Cardiac muscle cell (in vitro differentiated cells and primary cell): ENCODE results near the gene OR56A1. TPM values are rescaled to one million over a fixed set of nuclear protein-coding genes. Genes with fewer than 3 reads are reported as not detected.

ENCODE experiments used
- DNase-seq, 2 donors: peaks; one replicate each; pipeline versions ENCODE4 v3.0.0 to v3.0.0-alpha.2; 2010 to 2017; ENCODE audit warnings: low read depth in 1 of 2, low spot score in 1 of 2
- H3K27ac ChIP-seq: fragments of 200-600 bp; sonication (generic); 2 replicates; pipeline ENCODE4 v1.5.1; 2016
- H3K27me3 ChIP-seq: fragments of 200-600 bp; sonication (generic); 2 replicates; pipeline ENCODE4 v1.6.0; 2016; ENCODE audit warnings: control low read depth
- H3K36me3 ChIP-seq: fragments of 200-600 bp; sonication (generic); 2 replicates; pipeline ENCODE4 v1.5.1; 2016; ENCODE audit warnings: control low read depth
- H3K4me1 ChIP-seq: fragments of 200-600 bp; sonication (generic); 2 replicates; pipeline ENCODE4 v1.8.1; 2017; ENCODE audit warnings: low read depth, mild to moderate bottlenecking, mixed run types
- H3K4me3 ChIP-seq: fragments of 200-600 bp; sonication (generic); 2 replicates; pipeline ENCODE4 v1.5.1; 2016; ENCODE audit warnings: mild to moderate bottlenecking
- H3K9me3 ChIP-seq: fragments of 200-600 bp; sonication (generic); 2 replicates; pipeline ENCODE4 v1.5.1; 2017; ENCODE audit warnings: low read depth, mild to moderate bottlenecking, control low read depth
- polyA plus RNA-seq: library from polyadenylated mRNA; unstranded; fragments of >200 nt; fragmentation: Nextera tagmentation; extraction: Ambion mirVana; gene quantifications from 2 replicates; pipeline ENCODE4 v1.2.1, GENCODE V29; 2016
- total RNA-seq: library from RNA; depleted of rRNA; stranded (reverse); fragments of >200 nt; gene quantifications from 2 replicates; pipeline ENCODE4 v1.2.3, GENCODE V29; 2016
- TF ChIP-seq, protein P1 (sequence below): IDR thresholded peaks from 2 replicates; pipeline ENCODE4 v1.5.1; 2012; ENCODE audit warnings: low read depth, mild to moderate bottlenecking, low read length

The OR56A1 gene
- total and polyA plus RNA-seq, 2 experiments from 2014 or later, result 0.18 TPM; not detected in 1

GRCh38 chr11:6025056-6025455, 5.5 kb downstream of the OR56A1 start:
- Histone ChIP-seq H3K9me3 (no peaks in the 10 kb centered on the region), H3K4me3 (no peak overlapping the region), H3K27ac (no peak overlapping the region), H3K36me3 (no peaks in the 10 kb centered on the region), H3K4me1 (peaks cover 2% of the 10 kb centered on the region), H3K27me3 (no peaks in the 10 kb centered on the region)
- TF ChIP-seq, protein P1, sequence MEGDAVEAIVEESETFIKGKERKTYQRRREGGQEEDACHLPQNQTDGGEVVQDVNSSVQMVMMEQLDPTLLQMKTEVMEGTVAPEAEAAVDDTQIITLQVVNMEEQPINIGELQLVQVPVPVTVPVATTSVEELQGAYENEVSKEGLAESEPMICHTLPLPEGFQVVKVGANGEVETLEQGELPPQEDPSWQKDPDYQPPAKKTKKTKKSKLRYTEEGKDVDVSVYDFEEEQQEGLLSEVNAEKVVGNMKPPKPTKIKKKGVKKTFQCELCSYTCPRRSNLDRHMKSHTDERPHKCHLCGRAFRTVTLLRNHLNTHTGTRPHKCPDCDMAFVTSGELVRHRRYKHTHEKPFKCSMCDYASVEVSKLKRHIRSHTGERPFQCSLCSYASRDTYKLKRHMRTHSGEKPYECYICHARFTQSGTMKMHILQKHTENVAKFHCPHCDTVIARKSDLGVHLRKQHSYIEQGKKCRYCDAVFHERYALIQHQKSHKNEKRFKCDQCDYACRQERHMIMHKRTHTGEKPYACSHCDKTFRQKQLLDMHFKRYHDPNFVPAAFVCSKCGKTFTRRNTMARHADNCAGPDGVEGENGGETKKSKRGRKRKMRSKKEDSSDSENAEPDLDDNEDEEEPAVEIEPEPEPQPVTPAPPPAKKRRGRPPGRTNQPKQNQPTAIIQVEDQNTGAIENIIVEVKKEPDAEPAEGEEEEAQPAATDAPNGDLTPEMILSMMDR, result no peak
- no peak for DNase-seq

GRCh38 chr11:6022956-6023355, 7.6 kb downstream of the OR56A1 start:
- H3K4me3 ChIP-seq, result no peak overlapping the region
- TF ChIP-seq, protein P1, result peak; percentile 58
- no peaks in the 10 kb centered on the region for H3K27me3 ChIP-seq
- H3K9me3 ChIP-seq, result no peaks in the 10 kb centered on the region
- peaks cover 2% of the 10 kb centered on the region for H3K4me1 ChIP-seq
- DNase-seq, result peak; percentile 67 to 73
- H3K36me3 ChIP-seq, result no peaks in the 10 kb centered on the region
- H3K27ac ChIP-seq, result no peak overlapping the region

DNA sequence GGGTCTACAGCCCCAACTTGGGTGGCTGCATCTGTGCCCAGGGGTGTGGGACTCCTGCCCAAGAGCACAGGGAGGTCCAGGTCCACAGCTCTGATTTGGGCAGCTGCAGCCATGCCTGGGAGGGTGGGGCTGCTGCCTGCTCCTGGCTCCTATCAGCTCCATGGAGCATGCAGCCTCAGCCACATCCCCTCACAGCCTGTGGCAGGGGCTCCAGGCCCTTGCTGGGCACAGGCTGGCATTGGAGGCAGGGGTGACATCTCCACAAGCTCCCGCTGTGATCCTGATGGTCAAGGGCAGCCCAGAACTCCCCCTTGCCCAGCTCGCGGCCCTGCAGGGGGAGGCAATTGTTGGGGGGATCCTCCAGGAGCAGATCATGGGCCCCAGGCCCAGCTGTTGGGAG, 17.5 kb downstream of the OR56A1 start:
- Histone ChIP-seq H3K4me1 (no peaks in the 10 kb centered on the region), H3K4me3 (no peak overlapping the region), H3K9me3 (no peaks in the 10 kb centered on the region), H3K27me3 (peaks cover 2% of the 10 kb centered on the region), H3K36me3 (no peaks in the 10 kb centered on the region), H3K27ac (no peak overlapping the region)
- TF ChIP-seq, protein P1, result no peak
- no peak for DNase-seq

- no peak overlapping the region for H3K4me3 ChIP-seq
- no peaks in the 10 kb centered on the region for H3K9me3 ChIP-seq
- H3K4me1 ChIP-seq, result no peaks in the 10 kb centered on the region
- H3K36me3 ChIP-seq, result no peaks in the 10 kb centered on the region
- H3K27ac ChIP-seq, result no peak overlapping the region
- TF ChIP-seq, protein P1, result no peak
- H3K27me3 ChIP-seq, result peaks cover 2% of the 10 kb centered on the region
- DNase-seq, result no peak
These were observed 18.4 kb downstream of the OR56A1 start for GRCh38 chr11:6012035-6012668.

- no peak for DNase-seq
- TF ChIP-seq, protein P1, result no peak
- H3K27me3 ChIP-seq, result peaks cover 5% of the 10 kb centered on the region
- H3K4me3 ChIP-seq, result no peak within 1 kb of the TSS
- no peaks in the 10 kb centered on the region for H3K9me3 ChIP-seq
- H3K36me3 ChIP-seq, result no peaks in the 10 kb centered on the region
- H3K4me1 ChIP-seq, result no peaks in the 10 kb centered on the region
- H3K27ac ChIP-seq, result no peak within 1 kb of the TSS
These were observed 23.7 kb downstream of the OR56A1 start, which contains the start of gene OR56A4 for GRCh38 chr11:6006846-6007245. Gene OR56A4 (minus strand): TSS chr11:6006946. CDS start chr11:6002992, 3,954 bp downstream.
